ENCODE data around the gene LMX1A. TPM values are rescaled to one million over a fixed set of nuclear protein-coding genes. Genes with fewer than 3 reads are reported as not detected.

The LMX1A gene
- total RNA-seq, 1 donor from 2014 or later: not detected

DNA sequence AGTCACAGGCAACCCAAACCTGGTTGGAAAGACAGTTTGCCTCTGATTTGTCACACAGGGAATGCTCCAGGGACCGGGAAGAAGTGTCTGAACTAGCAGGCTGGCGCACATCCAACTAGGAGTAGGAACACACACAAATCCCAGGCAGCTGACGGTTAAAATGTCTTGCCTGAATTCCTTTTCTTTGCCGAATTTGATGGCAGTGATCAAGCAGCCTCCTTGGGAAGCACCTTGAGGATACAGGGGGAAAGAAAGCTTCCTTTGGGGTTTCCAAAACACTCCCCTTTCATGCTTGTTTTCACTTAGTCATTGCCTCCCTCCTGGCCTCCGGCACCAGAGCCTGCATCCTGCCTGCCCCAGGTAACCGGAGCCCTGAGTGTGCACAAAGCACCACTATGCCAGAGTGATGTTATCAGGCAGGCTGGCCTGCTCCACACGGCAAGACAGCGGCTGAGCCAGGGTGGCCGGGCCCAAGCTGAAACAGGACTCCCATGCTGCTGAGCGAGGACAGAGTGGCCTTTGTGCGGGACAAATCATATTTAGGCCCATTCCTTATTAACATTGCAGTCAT, 193.8 kb downstream of the LMX1A start:
- peak in 1 of 2 donors; percentile 75 for DNase-seq (ENCODE audit: extremely low spot score in 2 of 2)
- Histone ChIP-seq H3K4me1 (no peaks in the 10 kb centered on the region), H3K27me3 (no peaks in the 10 kb centered on the region), H3K4me3 (no peak overlapping the region), H3K27ac (no peak overlapping the region), H3K9me3 (no peaks in the 10 kb centered on the region), H3K36me3 (no peaks in the 10 kb centered on the region)
- TF ChIP-seq POLR2A (IDR thresholded peaks at IDR 0.05) (no peak), POLR2AphosphoS5 (IDR thresholded peaks at IDR 0.05; ENCODE audit: insufficient read depth in 1 of 2, low read depth in 1 of 2) (no peak)
- TF ChIP-seq, protein P1, sequence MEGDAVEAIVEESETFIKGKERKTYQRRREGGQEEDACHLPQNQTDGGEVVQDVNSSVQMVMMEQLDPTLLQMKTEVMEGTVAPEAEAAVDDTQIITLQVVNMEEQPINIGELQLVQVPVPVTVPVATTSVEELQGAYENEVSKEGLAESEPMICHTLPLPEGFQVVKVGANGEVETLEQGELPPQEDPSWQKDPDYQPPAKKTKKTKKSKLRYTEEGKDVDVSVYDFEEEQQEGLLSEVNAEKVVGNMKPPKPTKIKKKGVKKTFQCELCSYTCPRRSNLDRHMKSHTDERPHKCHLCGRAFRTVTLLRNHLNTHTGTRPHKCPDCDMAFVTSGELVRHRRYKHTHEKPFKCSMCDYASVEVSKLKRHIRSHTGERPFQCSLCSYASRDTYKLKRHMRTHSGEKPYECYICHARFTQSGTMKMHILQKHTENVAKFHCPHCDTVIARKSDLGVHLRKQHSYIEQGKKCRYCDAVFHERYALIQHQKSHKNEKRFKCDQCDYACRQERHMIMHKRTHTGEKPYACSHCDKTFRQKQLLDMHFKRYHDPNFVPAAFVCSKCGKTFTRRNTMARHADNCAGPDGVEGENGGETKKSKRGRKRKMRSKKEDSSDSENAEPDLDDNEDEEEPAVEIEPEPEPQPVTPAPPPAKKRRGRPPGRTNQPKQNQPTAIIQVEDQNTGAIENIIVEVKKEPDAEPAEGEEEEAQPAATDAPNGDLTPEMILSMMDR (IDR thresholded peaks at IDR 0.05): no peak
- intact Hi-C loops (cut with DNase I): no loop called here

GRCh38 chr1:165161130-165161529, 195.4 kb downstream of the LMX1A start:
- no peaks in the 10 kb centered on the region for H3K4me1 ChIP-seq
- intact Hi-C loops (cut with DNase I): no loop called here
- H3K36me3 ChIP-seq: no peaks in the 10 kb centered on the region
- H3K27ac ChIP-seq: no peak overlapping the region
- H3K4me3 ChIP-seq: no peak overlapping the region
- no peaks in the 10 kb centered on the region for H3K27me3 ChIP-seq
- peak in 1 of 2 donors; percentile 77 for DNase-seq (ENCODE audit: extremely low spot score in 2 of 2)
- TF ChIP-seq POLR2A (IDR thresholded peaks at IDR 0.05) (no peak), POLR2AphosphoS5 (IDR thresholded peaks at IDR 0.05; ENCODE audit: insufficient read depth in 1 of 2, low read depth in 1 of 2) (no peak)
- TF ChIP-seq, protein P1 (IDR thresholded peaks at IDR 0.05): no peak
- H3K9me3 ChIP-seq: no peaks in the 10 kb centered on the region

DNA sequence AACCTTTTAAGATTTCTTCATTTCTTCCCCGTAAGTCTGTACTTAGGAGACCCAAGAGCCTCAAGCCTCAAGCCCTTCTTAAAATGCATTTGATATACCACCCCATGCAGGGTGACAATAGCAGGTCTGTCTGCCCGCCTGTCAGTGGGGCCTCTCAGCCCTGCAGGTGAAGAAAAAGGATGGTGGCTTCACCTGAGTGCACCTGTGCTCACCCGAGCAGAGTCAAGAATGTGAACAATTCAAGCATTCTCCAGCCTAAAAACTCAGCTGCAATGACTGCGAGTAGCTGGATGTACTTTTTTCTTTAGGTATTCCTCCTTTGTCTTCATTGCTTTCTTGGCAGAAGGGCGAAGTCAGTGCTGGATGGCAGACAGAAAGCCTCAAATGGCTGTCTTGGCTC, 203.3 kb downstream of the LMX1A start:
- H3K27me3 ChIP-seq: no peaks in the 10 kb centered on the region
- no peak overlapping the region for H3K27ac ChIP-seq
- H3K4me1 ChIP-seq: no peaks in the 10 kb centered on the region
- no peaks in the 10 kb centered on the region for H3K36me3 ChIP-seq
- intact Hi-C loops (cut with DNase I): no loop called here
- TF ChIP-seq POLR2AphosphoS5 (IDR thresholded peaks at IDR 0.05; ENCODE audit: insufficient read depth in 1 of 2, low read depth in 1 of 2): no peak
- TF ChIP-seq, protein P1 (IDR thresholded peaks at IDR 0.05): no peak
- no peak for TF ChIP-seq POLR2A (IDR thresholded peaks at IDR 0.05)
- no peak for DNase-seq (ENCODE audit: extremely low spot score in 2 of 2)
- H3K4me3 ChIP-seq: no peak overlapping the region
- no peaks in the 10 kb centered on the region for H3K9me3 ChIP-seq

DNA sequence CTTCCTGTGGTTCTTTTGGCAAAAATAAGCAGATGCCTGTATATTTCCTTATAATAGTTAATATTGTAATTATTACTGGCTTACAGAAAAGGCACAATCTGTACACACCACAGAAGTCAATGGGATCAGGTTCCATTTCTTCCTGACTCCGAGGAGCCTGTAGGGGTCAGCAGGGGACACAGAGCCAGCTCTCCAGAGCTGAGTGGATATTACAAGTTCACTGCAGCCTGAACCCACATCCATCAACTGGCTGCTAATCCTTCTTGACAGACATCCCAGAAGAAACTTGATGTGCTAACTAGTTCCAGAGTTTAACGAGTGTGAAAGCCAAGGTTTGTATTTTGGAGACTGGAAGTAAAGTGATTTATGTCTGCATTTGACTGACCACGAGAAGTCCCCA, 203.8 kb downstream of the LMX1A start:
- intact Hi-C loops (cut with DNase I): no loop called here
- H3K27ac ChIP-seq: no peak overlapping the region
- no peaks in the 10 kb centered on the region for H3K27me3 ChIP-seq
- no peaks in the 10 kb centered on the region for H3K9me3 ChIP-seq
- no peaks in the 10 kb centered on the region for H3K4me1 ChIP-seq
- H3K4me3 ChIP-seq: no peak overlapping the region
- no peaks in the 10 kb centered on the region for H3K36me3 ChIP-seq
- TF ChIP-seq, protein P1 (IDR thresholded peaks at IDR 0.05): no peak
- TF ChIP-seq POLR2A (IDR thresholded peaks at IDR 0.05) (no peak), POLR2AphosphoS5 (IDR thresholded peaks at IDR 0.05; ENCODE audit: insufficient read depth in 1 of 2, low read depth in 1 of 2) (no peak)
- no peak for DNase-seq (ENCODE audit: extremely low spot score in 2 of 2)

GRCh38 chr1:165152109-165152508, 204.4 kb downstream of the LMX1A start:
- no peaks in the 10 kb centered on the region for H3K4me1 ChIP-seq
- intact Hi-C loops (cut with DNase I): no loop called here
- no peaks in the 10 kb centered on the region for H3K36me3 ChIP-seq
- H3K9me3 ChIP-seq: no peaks in the 10 kb centered on the region
- no peak for TF ChIP-seq POLR2A (IDR thresholded peaks at IDR 0.05)
- no peak for TF ChIP-seq POLR2AphosphoS5 (IDR thresholded peaks at IDR 0.05; ENCODE audit: insufficient read depth in 1 of 2, low read depth in 1 of 2)
- TF ChIP-seq, protein P1 (IDR thresholded peaks at IDR 0.05): no peak
- H3K27ac ChIP-seq: no peak overlapping the region
- DNase-seq (ENCODE audit: extremely low spot score in 2 of 2): no peak
- H3K4me3 ChIP-seq: no peak overlapping the region
- no peaks in the 10 kb centered on the region for H3K27me3 ChIP-seq
